ENCODE measurements around the gene MSH5. TPM values are rescaled to one million over a fixed set of nuclear protein-coding genes. Genes with fewer than 3 reads are reported as not detected.

The MSH5 gene
- total and polyA plus RNA-seq, 9 of the 15 experiments (the other 6 are each of a cell fraction or from before 2014, with no cell fraction given): 12.5 to 104 (median 46.6) TPM

DNA sequence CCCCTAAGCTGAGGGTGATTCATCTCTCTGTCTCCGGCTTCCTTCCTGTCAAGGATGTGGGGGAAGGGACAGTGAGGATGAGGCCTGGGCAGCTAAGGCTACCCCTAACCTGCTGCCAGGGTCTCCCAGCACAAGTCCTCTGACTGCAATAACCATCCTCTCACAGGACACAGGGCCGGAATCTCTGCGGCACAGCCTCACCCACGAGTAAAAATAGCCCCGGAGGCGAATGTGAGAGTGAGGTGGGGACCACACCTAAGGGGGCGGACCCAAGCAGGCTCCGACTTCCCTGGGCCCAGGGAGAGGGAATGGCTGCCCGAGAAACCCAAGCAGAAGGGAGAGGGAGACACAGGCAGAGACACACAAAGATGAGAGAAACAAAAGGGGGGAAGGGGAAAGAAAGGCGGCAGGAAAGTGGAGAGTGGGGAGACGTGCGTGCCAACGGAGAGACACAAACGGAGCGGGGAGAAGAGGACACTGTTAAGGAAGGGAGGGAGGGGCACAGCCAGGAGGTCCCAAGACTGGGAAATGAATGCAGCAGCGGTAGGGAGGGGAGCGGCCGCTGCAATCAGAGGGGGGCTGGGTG lies 4.9 kb upstream of the MSH5 start (continued):
- TF ChIP-seq EZH2 (IDR thresholded peaks at IDR 0.05; ENCODE audit: borderline replicate concordance, low read depth, low read length): no peak
- no peak for TF ChIP-seq ZNF184 (CRISPR knock-in tag; IDR thresholded peaks at IDR 0.05)
- TF ChIP-seq ZNF668 (CRISPR knock-in tag; IDR thresholded peaks at IDR 0.05): no peak
- no peak for TF ChIP-seq NFYB (IDR thresholded peaks at IDR 0.05; ENCODE audit: extremely low read depth, insufficient read length)
- TF ChIP-seq CTBP1 (IDR thresholded peaks at IDR 0.05; ENCODE audit: borderline replicate concordance): no peak
- TF ChIP-seq SP1 (CRISPR knock-in tag; IDR thresholded peaks at IDR 0.05): peak; percentile 87
- TF ChIP-seq FOXA1 (IDR thresholded peaks at IDR 0.05; ENCODE audit: borderline replicate concordance): no peak
- TF ChIP-seq, protein P1, sequence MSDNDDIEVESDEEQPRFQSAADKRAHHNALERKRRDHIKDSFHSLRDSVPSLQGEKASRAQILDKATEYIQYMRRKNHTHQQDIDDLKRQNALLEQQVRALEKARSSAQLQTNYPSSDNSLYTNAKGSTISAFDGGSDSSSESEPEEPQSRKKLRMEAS (CRISPR knock-in tag; IDR thresholded peaks at IDR 0.05): peak; percentile 59
- TF ChIP-seq, protein P2, sequence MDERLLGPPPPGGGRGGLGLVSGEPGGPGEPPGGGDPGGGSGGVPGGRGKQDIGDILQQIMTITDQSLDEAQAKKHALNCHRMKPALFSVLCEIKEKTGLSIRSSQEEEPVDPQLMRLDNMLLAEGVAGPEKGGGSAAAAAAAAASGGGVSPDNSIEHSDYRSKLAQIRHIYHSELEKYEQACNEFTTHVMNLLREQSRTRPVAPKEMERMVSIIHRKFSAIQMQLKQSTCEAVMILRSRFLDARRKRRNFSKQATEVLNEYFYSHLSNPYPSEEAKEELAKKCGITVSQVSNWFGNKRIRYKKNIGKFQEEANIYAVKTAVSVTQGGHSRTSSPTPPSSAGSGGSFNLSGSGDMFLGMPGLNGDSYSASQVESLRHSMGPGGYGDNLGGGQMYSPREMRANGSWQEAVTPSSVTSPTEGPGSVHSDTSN (CRISPR knock-in tag; IDR thresholded peaks at IDR 0.05; ENCODE audit: low read depth): no peak
- TF ChIP-seq, protein P2 (tag; conservative IDR thresholded peaks at IDR 0.05; ENCODE audit: low read depth): peak; percentile 94
- no peak for TF ChIP-seq RFX1 (IDR thresholded peaks at IDR 0.05)
- TF ChIP-seq SMARCA5 (IDR thresholded peaks at IDR 0.05): peak; percentile 88
- TF ChIP-seq ETV5 (CRISPR knock-in tag; IDR thresholded peaks at IDR 0.05; ENCODE audit: low read depth): peak; percentile 99
- no peak for TF ChIP-seq STAT5B (CRISPR knock-in tag; IDR thresholded peaks at IDR 0.05)
- TF ChIP-seq, protein P3, sequence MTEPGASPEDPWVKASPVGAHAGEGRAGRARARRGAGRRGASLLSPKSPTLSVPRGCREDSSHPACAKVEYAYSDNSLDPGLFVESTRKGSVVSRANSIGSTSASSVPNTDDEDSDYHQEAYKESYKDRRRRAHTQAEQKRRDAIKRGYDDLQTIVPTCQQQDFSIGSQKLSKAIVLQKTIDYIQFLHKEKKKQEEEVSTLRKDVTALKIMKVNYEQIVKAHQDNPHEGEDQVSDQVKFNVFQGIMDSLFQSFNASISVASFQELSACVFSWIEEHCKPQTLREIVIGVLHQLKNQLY (CRISPR knock-in tag; conservative IDR thresholded peaks at IDR 0.05): no peak; a peak in 1 of 4 replicates
- no peak for TF ChIP-seq NCOA2 (IDR thresholded peaks at IDR 0.05; ENCODE audit: partially characterized antibody in 2 of 2)
- no peak for TF ChIP-seq POLR3G (IDR thresholded peaks at IDR 0.05; ENCODE audit: extremely low read depth, insufficient read length, insufficient replicate concordance)
- no peak for TF ChIP-seq ZNF785 (CRISPR knock-in tag; IDR thresholded peaks at IDR 0.05)
- TF ChIP-seq HNRNPL (IDR thresholded peaks at IDR 0.05; ENCODE audit: low read depth, low read length): no peak
- no peak for TF ChIP-seq CREM (IDR thresholded peaks at IDR 0.05; ENCODE audit: low read depth)
- TF ChIP-seq ZNF274 (IDR thresholded peaks at IDR 0.05; ENCODE audit: borderline replicate concordance, low read depth, low read length): no peak
